OCI-LY1 (cell line): Measurements from ENCODE around the gene ST6GALNAC3.

Experiments used
- H2AFZ ChIP-seq: fragments of 200-600 bp; sonication (generic), shearing (Covaris generic); 2 replicates; pipeline ENCODE4 v1.6.0; 2014; ENCODE audit warnings: antibody characterized with exemption, mild to moderate bottlenecking, low read length
- H3F3A ChIP-seq: fragments of 200-600 bp; sonication (generic), shearing (Covaris generic); 2 replicates; pipeline ENCODE4 v1.6.0; 2014; ENCODE audit warnings: mild to moderate bottlenecking, antibody characterized with exemption, low read length, moderate library complexity; ENCODE audit not compliant: insufficient read depth
- H3K27ac ChIP-seq: fragments of 200-600 bp; sonication (generic); 2 replicates; pipeline ENCODE4 v1.5.1; 2014; ENCODE audit warnings: low read length, mixed run types, mild to moderate bottlenecking, low read depth; ENCODE audit not compliant: poor library complexity, severe bottlenecking
- H3K27me3 ChIP-seq: fragments of 200-600 bp; sonication (generic); 2 replicates; pipeline ENCODE4 v1.6.0; 2014; ENCODE audit warnings: antibody characterized with exemption, mild to moderate bottlenecking, low read length, moderate library complexity; ENCODE audit not compliant: insufficient read depth
- H3K36me3 ChIP-seq: fragments of 200-600 bp; sonication (generic); 2 replicates; pipeline ENCODE4 v1.6.1; 2014; ENCODE audit warnings: mild to moderate bottlenecking, antibody characterized with exemption, low read length, moderate library complexity, mixed read lengths; ENCODE audit not compliant: insufficient read depth
- H3K4me1 ChIP-seq: fragments of 200-600 bp; sonication (generic); 2 replicates; pipeline ENCODE4 v1.5.1; 2014; ENCODE audit warnings: mild to moderate bottlenecking, low read length, moderate library complexity; ENCODE audit not compliant: insufficient read depth, severe bottlenecking
- H3K4me2 ChIP-seq: fragments of 200-600 bp; sonication (generic), shearing (Covaris generic); 2 replicates; pipeline ENCODE4 v1.6.1; 2014; ENCODE audit warnings: low read length
- H3K4me3 ChIP-seq: fragments of 200-600 bp; sonication (generic); 2 replicates; pipeline ENCODE4 v1.5.1; 2014; ENCODE audit warnings: low read length, low read depth, mild to moderate bottlenecking, mixed read lengths; ENCODE audit not compliant: poor library complexity, severe bottlenecking
- H3K79me2 ChIP-seq: fragments of 200-600 bp; shearing (Covaris generic); 2 replicates; pipeline ENCODE4 v1.6.1; 2016; ENCODE audit warnings: mixed run types, low read length, mixed read lengths; ENCODE audit not compliant: insufficient read depth
- H3K9ac ChIP-seq: fragments of 200-600 bp; sonication (generic), shearing (Covaris generic); 2 replicates; pipeline ENCODE4 v1.6.1; 2014; ENCODE audit warnings: mild to moderate bottlenecking, low read length, mixed read lengths
- H3K9me2 ChIP-seq: fragments of 200-600 bp; sonication (generic), shearing (Covaris generic); 2 replicates; pipeline ENCODE4 v1.6.1; 2014; ENCODE audit warnings: low read depth, mild to moderate bottlenecking, low read length, mixed read lengths
- H3K9me3 ChIP-seq: fragments of 200-600 bp; shearing (Covaris generic); 2 replicates; pipeline ENCODE4 v1.6.1; 2014; ENCODE audit warnings: low read length, mixed read lengths
- H4K20me1 ChIP-seq: fragments of 200-600 bp; sonication (generic), shearing (Covaris generic); 2 replicates; pipeline ENCODE4 v1.6.0; 2016; ENCODE audit warnings: mild to moderate bottlenecking, low read length; ENCODE audit not compliant: insufficient read depth
- CTCF ChIP-seq: fragments of 200-600 bp; sonication (generic), shearing (Covaris generic); IDR thresholded peaks from 2 replicates; pipeline ENCODE4 v1.5.1; 2017; ENCODE audit warnings: mild to moderate bottlenecking, antibody characterized with exemption, low read length, moderate library complexity, mixed read lengths
- EZH2 ChIP-seq: fragments of 200-600 bp; sonication (generic), shearing (Covaris generic); IDR thresholded peaks from 2 replicates; pipeline ENCODE4 v1.8.0; 2017; ENCODE audit warnings: borderline replicate concordance, mixed run types, mild to moderate bottlenecking, antibody characterized with exemption, low read length, moderate library complexity, mixed read lengths

The ST6GALNAC3 gene

GRCh38 chr1:76433526-76433925 is 359.0 kb downstream of the ST6GALNAC3 start:
- Histone ChIP-seq H3K36me3 (no peaks in the 10 kb centered on the region), H3K9me3 (no peaks in the 10 kb centered on the region), H3K4me1 (no peaks in the 10 kb centered on the region), H3K9me2 (no peaks in the 10 kb centered on the region), H3K4me2 (no peak overlapping the region), H3K27me3 (no peaks in the 10 kb centered on the region), H4K20me1 (no peaks in the 10 kb centered on the region), H3K27ac (no peak overlapping the region), H3K79me2 (no peaks in the 10 kb centered on the region), H3F3A (no peaks in the 10 kb centered on the region), H3K4me3 (no peak overlapping the region), H2AFZ (no peak overlapping the region), H3K9ac (no peak overlapping the region)
- TF ChIP-seq CTCF (no peak), EZH2 (no peak)

GRCh38 chr1:76443217-76443616 is 368.7 kb downstream of the ST6GALNAC3 start:
- TF ChIP-seq EZH2 (no peak), CTCF (no peak)
- Histone ChIP-seq H3K27me3 (no peaks in the 10 kb centered on the region), H3K4me1 (no peaks in the 10 kb centered on the region), H3K36me3 (no peaks in the 10 kb centered on the region), H3K27ac (no peak overlapping the region), H3K9me2 (no peaks in the 10 kb centered on the region), H4K20me1 (no peaks in the 10 kb centered on the region), H3K4me2 (no peak overlapping the region), H3K4me3 (no peak overlapping the region), H3K9me3 (no peaks in the 10 kb centered on the region), H3F3A (no peaks in the 10 kb centered on the region), H2AFZ (no peak overlapping the region), H3K9ac (no peak overlapping the region), H3K79me2 (no peaks in the 10 kb centered on the region)

- Histone ChIP-seq H3K9me2 (no peaks in the 10 kb centered on the region), H3K27me3 (no peaks in the 10 kb centered on the region), H3F3A (no peaks in the 10 kb centered on the region), H2AFZ (no peak overlapping the region), H3K27ac (no peak overlapping the region), H3K4me3 (no peak overlapping the region), H4K20me1 (no peaks in the 10 kb centered on the region), H3K9me3 (no peaks in the 10 kb centered on the region), H3K4me1 (no peaks in the 10 kb centered on the region), H3K9ac (no peak overlapping the region), H3K4me2 (no peak overlapping the region), H3K79me2 (no peaks in the 10 kb centered on the region), H3K36me3 (no peaks in the 10 kb centered on the region)
- TF ChIP-seq EZH2 (no peak), CTCF (no peak)
These were observed 370.2 kb downstream of the ST6GALNAC3 start for GRCh38 chr1:76444773-76445172.
